K562 (cell line): ENCODE results near the gene PLXND1.

Experiments
- CHD4 ChIP-seq: fragments of 200-600 bp; sonication (generic); IDR thresholded peaks from 3 replicates; pipeline ENCODE4 v1.6.1; 2012; ENCODE audit warnings: low read depth, mild to moderate bottlenecking, mixed read lengths, low read length, inconsistent platforms; ENCODE audit not compliant: insufficient read depth, insufficient replicate concordance, poor library complexity, severe bottlenecking
- EP300 ChIP-seq: IDR thresholded peaks from 2 replicates; pipeline ENCODE4 v1.6.1; 2012; ENCODE audit warnings: low read length, improper control_type of control experiment
- GTF2F1 ChIP-seq: IDR thresholded peaks from 2 replicates; pipeline ENCODE4 v1.6.1; 2011; ENCODE audit warnings: low read depth, low read length, improper control_type of control experiment
- HLTF ChIP-seq: fragments of 450-650 bp; IDR thresholded peaks from 2 replicates; pipeline ENCODE4 v1.6.1; 2016
- MTF1 ChIP-seq: fragments of 250-450 bp; sonication (Bioruptor Pico); IDR thresholded peaks from 2 replicates; pipeline ENCODE4 v1.9.0; 2021; ENCODE audit warnings: moderate library complexity, mild to moderate bottlenecking, inconsistent platforms, borderline replicate concordance
- NFYB ChIP-seq: IDR thresholded peaks from 2 replicates; pipeline ENCODE4 v1.6.1; 2011; ENCODE audit warnings: mild to moderate bottlenecking, moderate library complexity; ENCODE audit not compliant: insufficient read length; ENCODE audit errors: extremely low read depth
- SMC3 ChIP-seq: conservative IDR thresholded peaks from 2 replicates; pipeline ENCODE4 v1.6.1; 2011; ENCODE audit warnings: low read depth, low read length, improper control_type of control experiment; ENCODE audit not compliant: insufficient read depth
- TF ChIP-seq, protein P1 (sequence below), 3 experiments: IDR thresholded peaks in 2 of 3; conservative IDR thresholded peaks in 1 of 3; 2 replicates each; pipeline ENCODE4 v1.5.1; 2011 to 2012; ENCODE audit warnings: low read length in 3 of 3, mild to moderate bottlenecking in 3 of 3, control low read depth in 2 of 3, improper control_type of control experiment in 1 of 3, inconsistent platforms in 1 of 3, low read depth in 1 of 3, mixed read lengths in 1 of 3, moderate library complexity in 1 of 3; ENCODE audit not compliant: insufficient read depth in 2 of 3
- TF ChIP-seq, protein P2 (sequence below): fragments of 250-450 bp; sonication (Bioruptor Pico); IDR thresholded peaks from 2 replicates; pipeline ENCODE4 v1.5.0; 2021
- TF ChIP-seq, protein P3 (sequence below): fragments of 150-350 bp; IDR thresholded peaks from 2 replicates; pipeline ENCODE4 v1.6.1; 2014; ENCODE audit warnings: low read depth, mild to moderate bottlenecking, low read length, borderline replicate concordance
- TF ChIP-seq, protein P4 (sequence below): sonication (generic); formaldehyde crosslinking; IDR thresholded peaks from 2 replicates; pipeline ENCODE4 v1.5.0; 2020; ENCODE audit warnings: missing genetic modification reagents
- TF ChIP-seq, protein P5 (sequence below): sonication (generic); formaldehyde crosslinking; IDR thresholded peaks from 2 replicates; pipeline ENCODE4 v1.8.1; 2023; ENCODE audit warnings: mild to moderate bottlenecking, missing genetic modification reagents
- TF ChIP-seq, protein P6 (sequence below): sonication (generic); formaldehyde crosslinking; IDR thresholded peaks from 2 replicates; pipeline ENCODE4 v1.8.0; 2022; ENCODE audit warnings: mild to moderate bottlenecking, missing genetic modification reagents

DNA sequence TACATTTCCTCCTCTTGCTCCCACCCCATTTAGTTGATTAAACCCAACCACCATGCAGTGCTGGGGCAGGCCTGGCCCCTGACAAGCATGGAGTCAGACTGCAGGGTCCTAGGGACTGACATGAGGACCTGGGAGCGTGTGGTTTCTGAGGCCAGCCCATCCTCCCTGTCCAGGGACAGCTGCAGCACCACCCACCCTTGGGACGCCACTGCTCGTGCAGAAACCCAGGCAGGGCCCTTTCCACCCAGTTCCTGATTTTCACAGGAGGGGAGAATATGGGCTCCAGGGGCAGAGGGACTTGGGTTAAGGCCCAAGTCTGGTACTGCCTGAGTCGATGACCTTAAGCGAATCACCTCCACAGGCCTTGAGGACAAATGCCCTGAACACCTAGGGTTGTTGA, 23.7 kb downstream of the PLXND1 start:
- no peak for TF ChIP-seq GTF2F1
- TF ChIP-seq, protein P1, sequence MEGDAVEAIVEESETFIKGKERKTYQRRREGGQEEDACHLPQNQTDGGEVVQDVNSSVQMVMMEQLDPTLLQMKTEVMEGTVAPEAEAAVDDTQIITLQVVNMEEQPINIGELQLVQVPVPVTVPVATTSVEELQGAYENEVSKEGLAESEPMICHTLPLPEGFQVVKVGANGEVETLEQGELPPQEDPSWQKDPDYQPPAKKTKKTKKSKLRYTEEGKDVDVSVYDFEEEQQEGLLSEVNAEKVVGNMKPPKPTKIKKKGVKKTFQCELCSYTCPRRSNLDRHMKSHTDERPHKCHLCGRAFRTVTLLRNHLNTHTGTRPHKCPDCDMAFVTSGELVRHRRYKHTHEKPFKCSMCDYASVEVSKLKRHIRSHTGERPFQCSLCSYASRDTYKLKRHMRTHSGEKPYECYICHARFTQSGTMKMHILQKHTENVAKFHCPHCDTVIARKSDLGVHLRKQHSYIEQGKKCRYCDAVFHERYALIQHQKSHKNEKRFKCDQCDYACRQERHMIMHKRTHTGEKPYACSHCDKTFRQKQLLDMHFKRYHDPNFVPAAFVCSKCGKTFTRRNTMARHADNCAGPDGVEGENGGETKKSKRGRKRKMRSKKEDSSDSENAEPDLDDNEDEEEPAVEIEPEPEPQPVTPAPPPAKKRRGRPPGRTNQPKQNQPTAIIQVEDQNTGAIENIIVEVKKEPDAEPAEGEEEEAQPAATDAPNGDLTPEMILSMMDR (IDR thresholded peaks at IDR 0.05 in 2 of 3, conservative IDR thresholded peaks at IDR 0.05 in 1 of 3; ENCODE audit: insufficient read depth in 2 of 3, low read depth in 1 of 3, low read length in 3 of 3) = no peak
- TF ChIP-seq, protein P2, sequence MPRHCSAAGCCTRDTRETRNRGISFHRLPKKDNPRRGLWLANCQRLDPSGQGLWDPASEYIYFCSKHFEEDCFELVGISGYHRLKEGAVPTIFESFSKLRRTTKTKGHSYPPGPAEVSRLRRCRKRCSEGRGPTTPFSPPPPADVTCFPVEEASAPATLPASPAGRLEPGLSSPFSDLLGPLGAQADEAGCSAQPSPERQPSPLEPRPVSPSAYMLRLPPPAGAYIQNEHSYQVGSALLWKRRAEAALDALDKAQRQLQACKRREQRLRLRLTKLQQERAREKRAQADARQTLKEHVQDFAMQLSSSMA (CRISPR knock-in tag) = no peak
- TF ChIP-seq, protein P3, sequence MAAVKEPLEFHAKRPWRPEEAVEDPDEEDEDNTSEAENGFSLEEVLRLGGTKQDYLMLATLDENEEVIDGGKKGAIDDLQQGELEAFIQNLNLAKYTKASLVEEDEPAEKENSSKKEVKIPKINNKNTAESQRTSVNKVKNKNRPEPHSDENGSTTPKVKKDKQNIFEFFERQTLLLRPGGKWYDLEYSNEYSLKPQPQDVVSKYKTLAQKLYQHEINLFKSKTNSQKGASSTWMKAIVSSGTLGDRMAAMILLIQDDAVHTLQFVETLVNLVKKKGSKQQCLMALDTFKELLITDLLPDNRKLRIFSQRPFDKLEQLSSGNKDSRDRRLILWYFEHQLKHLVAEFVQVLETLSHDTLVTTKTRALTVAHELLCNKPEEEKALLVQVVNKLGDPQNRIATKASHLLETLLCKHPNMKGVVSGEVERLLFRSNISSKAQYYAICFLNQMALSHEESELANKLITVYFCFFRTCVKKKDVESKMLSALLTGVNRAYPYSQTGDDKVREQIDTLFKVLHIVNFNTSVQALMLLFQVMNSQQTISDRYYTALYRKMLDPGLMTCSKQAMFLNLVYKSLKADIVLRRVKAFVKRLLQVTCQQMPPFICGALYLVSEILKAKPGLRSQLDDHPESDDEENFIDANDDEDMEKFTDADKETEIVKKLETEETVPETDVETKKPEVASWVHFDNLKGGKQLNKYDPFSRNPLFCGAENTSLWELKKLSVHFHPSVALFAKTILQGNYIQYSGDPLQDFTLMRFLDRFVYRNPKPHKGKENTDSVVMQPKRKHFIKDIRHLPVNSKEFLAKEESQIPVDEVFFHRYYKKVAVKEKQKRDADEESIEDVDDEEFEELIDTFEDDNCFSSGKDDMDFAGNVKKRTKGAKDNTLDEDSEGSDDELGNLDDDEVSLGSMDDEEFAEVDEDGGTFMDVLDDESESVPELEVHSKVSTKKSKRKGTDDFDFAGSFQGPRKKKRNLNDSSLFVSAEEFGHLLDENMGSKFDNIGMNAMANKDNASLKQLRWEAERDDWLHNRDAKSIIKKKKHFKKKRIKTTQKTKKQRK = no peak
- TF ChIP-seq EP300 = no peak
- TF ChIP-seq CHD4 = no peak
- no peak for TF ChIP-seq MTF1
- TF ChIP-seq, protein P4, sequence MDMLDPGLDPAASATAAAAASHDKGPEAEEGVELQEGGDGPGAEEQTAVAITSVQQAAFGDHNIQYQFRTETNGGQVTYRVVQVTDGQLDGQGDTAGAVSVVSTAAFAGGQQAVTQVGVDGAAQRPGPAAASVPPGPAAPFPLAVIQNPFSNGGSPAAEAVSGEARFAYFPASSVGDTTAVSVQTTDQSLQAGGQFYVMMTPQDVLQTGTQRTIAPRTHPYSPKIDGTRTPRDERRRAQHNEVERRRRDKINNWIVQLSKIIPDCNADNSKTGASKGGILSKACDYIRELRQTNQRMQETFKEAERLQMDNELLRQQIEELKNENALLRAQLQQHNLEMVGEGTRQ (CRISPR knock-in tag) = no peak
- no peak for TF ChIP-seq HLTF
- no peak for TF ChIP-seq NFYB
- TF ChIP-seq, protein P5, sequence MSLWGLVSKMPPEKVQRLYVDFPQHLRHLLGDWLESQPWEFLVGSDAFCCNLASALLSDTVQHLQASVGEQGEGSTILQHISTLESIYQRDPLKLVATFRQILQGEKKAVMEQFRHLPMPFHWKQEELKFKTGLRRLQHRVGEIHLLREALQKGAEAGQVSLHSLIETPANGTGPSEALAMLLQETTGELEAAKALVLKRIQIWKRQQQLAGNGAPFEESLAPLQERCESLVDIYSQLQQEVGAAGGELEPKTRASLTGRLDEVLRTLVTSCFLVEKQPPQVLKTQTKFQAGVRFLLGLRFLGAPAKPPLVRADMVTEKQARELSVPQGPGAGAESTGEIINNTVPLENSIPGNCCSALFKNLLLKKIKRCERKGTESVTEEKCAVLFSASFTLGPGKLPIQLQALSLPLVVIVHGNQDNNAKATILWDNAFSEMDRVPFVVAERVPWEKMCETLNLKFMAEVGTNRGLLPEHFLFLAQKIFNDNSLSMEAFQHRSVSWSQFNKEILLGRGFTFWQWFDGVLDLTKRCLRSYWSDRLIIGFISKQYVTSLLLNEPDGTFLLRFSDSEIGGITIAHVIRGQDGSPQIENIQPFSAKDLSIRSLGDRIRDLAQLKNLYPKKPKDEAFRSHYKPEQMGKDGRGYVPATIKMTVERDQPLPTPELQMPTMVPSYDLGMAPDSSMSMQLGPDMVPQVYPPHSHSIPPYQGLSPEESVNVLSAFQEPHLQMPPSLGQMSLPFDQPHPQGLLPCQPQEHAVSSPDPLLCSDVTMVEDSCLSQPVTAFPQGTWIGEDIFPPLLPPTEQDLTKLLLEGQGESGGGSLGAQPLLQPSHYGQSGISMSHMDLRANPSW = no peak
- TF ChIP-seq SMC3 = no peak
- TF ChIP-seq, protein P6, sequence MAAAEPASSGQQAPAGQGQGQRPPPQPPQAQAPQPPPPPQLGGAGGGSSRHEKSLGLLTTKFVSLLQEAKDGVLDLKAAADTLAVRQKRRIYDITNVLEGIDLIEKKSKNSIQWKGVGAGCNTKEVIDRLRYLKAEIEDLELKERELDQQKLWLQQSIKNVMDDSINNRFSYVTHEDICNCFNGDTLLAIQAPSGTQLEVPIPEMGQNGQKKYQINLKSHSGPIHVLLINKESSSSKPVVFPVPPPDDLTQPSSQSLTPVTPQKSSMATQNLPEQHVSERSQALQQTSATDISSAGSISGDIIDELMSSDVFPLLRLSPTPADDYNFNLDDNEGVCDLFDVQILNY = no peak
